Gastrocnemius medialis (tissue), 4 donors: ENCODE measurements around the gene TMEM8B.

Experiments used
- POLR2A ChIP-seq, 2 donors: fragments of 450-650 bp; IDR thresholded peaks; one replicate each; pipeline ENCODE4 v1.6.1; 2017; ENCODE audit warnings: antibody characterized with exemption in 2 of 2, mild to moderate bottlenecking in 2 of 2, moderate library complexity in 2 of 2
- TF ChIP-seq, protein P1 (sequence below), 5 experiments: fragments of 450-650 bp in 3 of 5; fragments of 200-600 bp in 2 of 5; sonication (generic) in 2 of 5; IDR thresholded peaks in 4 of 5; conservative IDR thresholded peaks in 1 of 5; 1 replicate in 4 of 5; 2 replicates in 1 of 5; pipeline ENCODE4 v1.5.1; 2016 to 2019; ENCODE audit warnings: antibody characterized with exemption in 5 of 5, mild to moderate bottlenecking in 3 of 5, moderate library complexity in 3 of 5

DNA sequence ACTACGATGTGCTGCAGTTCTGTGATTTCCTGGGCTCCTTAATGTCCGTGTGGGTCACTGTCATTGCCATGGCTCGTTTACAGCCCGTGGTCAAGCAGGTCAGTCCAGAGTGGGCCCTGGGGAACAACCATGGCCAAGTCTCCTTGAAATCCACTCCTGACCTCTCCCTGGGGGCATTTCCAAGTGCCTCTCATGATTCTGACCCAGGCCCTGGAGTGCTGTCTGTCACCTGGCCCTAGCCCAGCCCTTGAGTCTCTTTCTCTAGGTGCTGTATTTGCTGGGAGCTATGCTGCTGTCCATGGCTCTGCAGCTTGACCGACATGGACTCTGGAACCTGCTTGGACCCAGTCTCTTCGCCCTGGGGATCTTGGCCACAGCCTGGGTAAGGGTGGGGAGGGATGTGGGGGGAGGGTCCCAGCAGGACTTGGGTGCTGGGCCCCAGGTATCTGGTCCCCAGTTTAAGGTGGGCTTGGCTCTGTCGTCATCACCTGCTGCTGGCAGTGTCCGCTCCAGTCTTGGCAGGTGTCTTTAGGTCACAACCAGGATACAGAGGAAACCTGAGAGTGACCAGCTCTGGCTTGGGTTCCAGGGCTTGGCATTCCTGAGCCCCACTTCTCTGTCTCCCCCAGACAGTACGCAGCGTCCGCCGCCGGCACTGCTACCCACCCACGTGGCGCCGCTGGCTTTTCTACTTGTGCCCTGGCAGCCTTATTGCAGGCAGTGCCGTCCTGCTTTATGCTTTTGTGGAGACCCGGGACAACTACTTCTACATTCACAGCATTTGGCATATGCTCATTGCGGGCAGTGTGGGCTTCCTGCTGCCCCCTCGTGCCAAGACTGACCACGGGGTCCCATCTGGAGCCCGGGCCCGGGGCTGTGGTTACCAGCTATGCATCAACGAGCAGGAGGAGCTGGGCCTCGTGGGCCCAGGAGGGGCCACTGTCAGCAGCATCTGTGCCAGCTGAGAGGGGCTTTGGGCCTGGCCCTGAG is 24.1 kb downstream of the TMEM8B start:
- TF ChIP-seq, protein P1, sequence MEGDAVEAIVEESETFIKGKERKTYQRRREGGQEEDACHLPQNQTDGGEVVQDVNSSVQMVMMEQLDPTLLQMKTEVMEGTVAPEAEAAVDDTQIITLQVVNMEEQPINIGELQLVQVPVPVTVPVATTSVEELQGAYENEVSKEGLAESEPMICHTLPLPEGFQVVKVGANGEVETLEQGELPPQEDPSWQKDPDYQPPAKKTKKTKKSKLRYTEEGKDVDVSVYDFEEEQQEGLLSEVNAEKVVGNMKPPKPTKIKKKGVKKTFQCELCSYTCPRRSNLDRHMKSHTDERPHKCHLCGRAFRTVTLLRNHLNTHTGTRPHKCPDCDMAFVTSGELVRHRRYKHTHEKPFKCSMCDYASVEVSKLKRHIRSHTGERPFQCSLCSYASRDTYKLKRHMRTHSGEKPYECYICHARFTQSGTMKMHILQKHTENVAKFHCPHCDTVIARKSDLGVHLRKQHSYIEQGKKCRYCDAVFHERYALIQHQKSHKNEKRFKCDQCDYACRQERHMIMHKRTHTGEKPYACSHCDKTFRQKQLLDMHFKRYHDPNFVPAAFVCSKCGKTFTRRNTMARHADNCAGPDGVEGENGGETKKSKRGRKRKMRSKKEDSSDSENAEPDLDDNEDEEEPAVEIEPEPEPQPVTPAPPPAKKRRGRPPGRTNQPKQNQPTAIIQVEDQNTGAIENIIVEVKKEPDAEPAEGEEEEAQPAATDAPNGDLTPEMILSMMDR (IDR thresholded peaks at IDR 0.05 in 4 of 5, conservative IDR thresholded peaks at IDR 0.05 in 1 of 5), result no peak
- no peak for TF ChIP-seq POLR2A (IDR thresholded peaks at IDR 0.05)
